GM12865 (cell line): ENCODE measurements around the gene HERPUD1.
A peak's percentile ranks its signal among the peaks of the same experiment; 100 is the strongest.
"Not testable (repeated sequence)": the region's sequence is repeated elsewhere in the genome, so short reads cannot be mapped to it uniquely, and the experiment has no call there.

Experiments
- DNase-seq: peaks from one replicate; pipeline ENCODE4 v3.0.0; 2010; ENCODE audit warnings: low read depth
- H3K4me3 ChIP-seq: 2 replicates; pipeline ENCODE4 v1.5.1; 2011; ENCODE audit warnings: mild to moderate bottlenecking, low read depth, low read length, control low read depth
- CTCF ChIP-seq: IDR thresholded peaks from 2 replicates; pipeline ENCODE4 v1.5.1; 2011; ENCODE audit warnings: low read length, control low read depth, low read depth, inconsistent platforms; ENCODE audit not compliant: insufficient read depth; ENCODE audit errors: missing control alignments

Gene HERPUD1

GRCh38 chr16:56931892-56932720, at the start of gene HERPUD1:
HERPUD1 (plus strand) TSS chr16:56932142; CDS start chr16:56932245, 103 bp downstream.
- TF ChIP-seq CTCF: peak; percentile 5
- peak within 1 kb of the TSS; percentile 94 for H3K4me3 ChIP-seq
- DNase-seq: peak; percentile 99

- no peak for TF ChIP-seq CTCF
- no peak overlapping the region for H3K4me3 ChIP-seq
- DNase-seq: no peak
Measured at GRCh38 chr16:56883586-56883985, 48.4 kb upstream of the HERPUD1 start.

- no peak for TF ChIP-seq CTCF
- DNase-seq: no peak
- H3K4me3 ChIP-seq: no peak overlapping the region
Measured at GRCh38 chr16:56884026-56884582, 47.8 kb upstream of the HERPUD1 start.

GRCh38 chr16:56884929-56885328, 47.0 kb upstream of the HERPUD1 start:
- not testable (repeated sequence) for H3K4me3 ChIP-seq, DNase-seq

- no peak for TF ChIP-seq CTCF
- no peak for DNase-seq
- H3K4me3 ChIP-seq: no peak overlapping the region
Measured at GRCh38 chr16:56885446-56886162, 46.3 kb upstream of the HERPUD1 start.

GRCh38 chr16:56886296-56886695, 45.6 kb upstream of the HERPUD1 start:
- no peak for DNase-seq
- TF ChIP-seq CTCF: no peak
- no peak overlapping the region for H3K4me3 ChIP-seq

GRCh38 chr16:56886826-56887225, 45.1 kb upstream of the HERPUD1 start:
- no peak for TF ChIP-seq CTCF
- DNase-seq: no peak
- H3K4me3 ChIP-seq: no peak overlapping the region
